Right hindlimb (tissue), 1 donor: ENCODE data around the gene TPSG1.
"Not testable (repeated sequence)": the region's sequence is repeated elsewhere in the genome, so short reads cannot be mapped to it uniquely, and the experiment has no call there.

ENCODE experiments used
- DNase-seq: peaks from one replicate; pipeline ENCODE4 v3.0.0-alpha.2; 2018

The TPSG1 gene

DNA sequence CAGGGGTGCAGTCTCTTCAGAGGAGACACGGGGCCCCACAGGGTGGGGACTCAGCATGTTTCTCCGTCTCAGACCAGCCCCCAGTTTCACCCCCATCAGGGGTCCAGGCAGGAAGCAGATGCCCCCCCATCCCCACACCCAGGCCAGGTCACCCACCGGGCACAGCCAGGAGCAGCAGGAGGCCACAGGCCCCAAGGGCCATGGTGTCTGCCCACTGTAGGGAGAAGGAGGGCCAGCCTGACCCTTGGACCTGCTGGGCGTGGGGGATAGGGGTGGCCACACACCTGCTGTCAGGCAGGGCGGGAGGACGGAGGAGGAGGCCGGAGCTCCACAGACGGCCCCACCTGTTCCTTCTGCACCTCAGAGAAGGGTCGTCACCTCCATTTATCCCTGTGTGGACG is at the start of gene TPSG1:
TPSG1 (minus strand) TSS at position 218 of the 401 bp plus-strand sequence; CDS start at position 202, 16 bp downstream.
- no peak for DNase-seq

DNA sequence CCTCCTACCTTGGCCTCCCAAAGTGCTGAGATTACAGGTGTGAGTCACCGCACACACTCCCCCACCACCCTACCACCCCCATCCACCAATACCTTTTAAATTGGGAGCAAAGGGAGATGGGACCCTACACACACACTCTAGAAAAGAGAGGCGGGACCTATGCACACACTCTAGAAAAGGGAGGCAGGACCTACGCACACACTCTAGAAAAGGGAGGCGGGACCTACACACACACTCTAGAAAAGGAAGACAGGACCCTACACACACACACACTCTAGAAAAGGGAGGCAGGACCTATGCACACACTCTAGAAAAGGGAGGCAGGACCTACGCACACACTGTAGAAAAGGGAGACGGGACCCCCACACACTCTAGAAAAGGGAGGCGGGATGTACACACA is 49.7 kb upstream of the TPSG1 start:
- no peak for DNase-seq

- no peak for DNase-seq
Measured at GRCh38 chr16:1273816-1274215, 48.7 kb upstream of the TPSG1 start.

GRCh38 chr16:1272453-1273198 is 47.6 kb upstream of the TPSG1 start:
- no peak for DNase-seq

GRCh38 chr16:1271724-1272413 is 46.8 kb upstream of the TPSG1 start:
- peak; percentile 53 for DNase-seq

DNA sequence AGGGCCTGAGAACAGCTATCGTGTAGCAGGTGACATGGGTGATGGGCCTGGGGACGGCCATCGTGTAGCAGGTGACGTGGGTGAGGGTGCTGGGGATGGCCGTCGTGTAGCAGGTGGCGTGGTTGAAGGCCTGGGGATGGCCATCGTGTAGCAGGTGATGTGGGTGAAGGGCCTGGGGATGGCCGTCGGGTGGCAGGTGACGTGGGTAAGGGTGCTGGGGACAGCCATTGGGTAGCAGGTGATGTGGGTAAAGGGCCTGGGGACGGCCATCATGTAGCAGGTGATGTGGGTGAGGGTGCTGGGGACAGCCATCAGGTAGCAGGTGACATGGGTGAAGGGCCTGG is 46.3 kb upstream of the TPSG1 start:
- no peak for DNase-seq

DNA sequence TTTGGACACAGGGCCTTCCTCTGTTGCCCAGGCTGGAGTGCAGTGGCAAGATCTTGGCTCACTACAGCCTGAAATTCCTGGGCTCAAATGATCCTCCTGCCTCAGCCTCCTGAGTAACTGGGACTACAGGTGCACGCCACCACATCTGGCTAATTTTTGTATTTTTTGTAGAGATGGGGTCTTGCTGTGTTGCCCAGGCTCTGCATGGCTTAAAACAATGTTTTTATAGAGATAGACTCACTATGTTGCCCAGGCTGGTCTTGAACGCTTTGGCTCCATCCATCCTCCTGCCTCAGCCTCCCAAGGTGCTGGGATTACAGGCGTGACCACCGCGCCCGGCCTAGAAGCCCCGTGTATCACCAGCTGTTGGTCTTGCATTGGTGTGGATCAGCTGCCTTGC is 44.4 kb upstream of the TPSG1 start:
- not testable (repeated sequence) for DNase-seq

GRCh38 chr16:1265826-1266225 is 40.8 kb upstream of the TPSG1 start:
- no peak for DNase-seq

DNA sequence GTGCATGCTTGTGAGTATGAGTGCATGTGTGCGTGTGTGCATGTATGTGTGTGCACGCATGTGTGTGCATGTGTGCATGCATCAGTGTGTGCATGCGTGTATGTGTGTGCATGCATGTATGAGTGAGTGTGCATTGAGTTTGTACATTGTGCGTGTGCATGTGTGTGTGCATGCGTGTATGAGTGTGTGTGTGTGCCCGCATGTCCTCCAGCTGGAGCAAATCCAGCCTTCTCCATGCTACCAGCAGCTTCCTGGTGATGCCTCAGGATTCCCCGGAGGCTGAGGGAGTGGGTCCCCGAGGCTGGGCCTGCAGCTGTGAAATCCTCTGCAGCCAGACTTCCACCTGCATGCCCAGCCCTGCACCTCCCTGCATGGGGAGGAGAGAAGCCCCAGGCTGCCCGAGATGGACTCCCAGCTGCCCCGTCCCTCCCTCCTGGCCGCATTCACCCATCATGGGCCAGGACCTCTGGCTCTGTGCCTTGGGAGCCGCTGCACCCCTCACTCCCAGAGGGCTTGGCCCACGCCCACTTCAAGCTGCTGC is 40.1 kb upstream of the TPSG1 start:
- no peak for DNase-seq

GRCh38 chr16:1264345-1265089 is 39.4 kb upstream of the TPSG1 start:
- no peak for DNase-seq

- DNase-seq: no peak
Measured at GRCh38 chr16:1263591-1264344, 38.7 kb upstream of the TPSG1 start.

DNA sequence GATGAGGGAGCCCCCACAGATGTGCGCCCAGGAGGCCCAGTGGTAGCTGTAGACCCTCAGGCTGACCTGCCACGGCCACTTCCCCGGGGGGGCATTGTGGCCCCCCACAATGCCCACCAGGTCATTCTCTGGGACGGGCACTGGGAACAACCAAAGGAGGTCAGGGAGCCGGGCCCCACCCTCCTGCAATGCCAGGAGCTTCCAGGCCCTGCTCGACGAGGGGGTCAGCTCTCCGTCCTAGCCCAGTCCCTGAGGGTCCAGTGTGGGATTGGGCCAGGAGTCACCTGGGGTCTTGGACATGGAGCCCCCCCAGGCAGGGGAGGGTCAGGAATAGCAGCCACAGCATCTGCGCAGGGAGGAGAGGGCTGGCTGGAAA is 37.8 kb upstream of the TPSG1 start:
- no peak for DNase-seq

GRCh38 chr16:1262210-1262845 is 37.3 kb upstream of the TPSG1 start:
- no peak for DNase-seq

GRCh38 chr16:1261131-1261892 is 36.2 kb upstream of the TPSG1 start:
- no peak for DNase-seq

GRCh38 chr16:1260101-1260680 is 35.1 kb upstream of the TPSG1 start:
- DNase-seq: no peak

DNA sequence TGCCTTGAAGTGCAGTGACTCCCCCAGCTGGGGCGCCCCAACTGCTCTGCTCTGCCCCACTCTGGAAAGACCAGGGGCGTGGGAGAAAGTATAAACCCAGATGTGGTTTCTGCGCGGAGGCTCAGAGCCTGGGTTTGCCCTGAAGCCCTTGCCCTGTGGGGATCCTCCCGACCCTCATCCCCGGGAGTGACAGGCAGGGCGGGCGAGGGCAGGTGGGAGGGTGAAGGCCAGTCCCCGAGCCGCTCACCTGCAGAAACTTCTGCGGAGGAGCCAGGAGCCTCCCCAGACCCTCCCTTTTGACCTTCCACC is 34.6 kb upstream of the TPSG1 start:
- no peak for DNase-seq

GRCh38 chr16:1258906-1259759 is 34.1 kb upstream of the TPSG1 start:
- DNase-seq: no peak

GRCh38 chr16:1258225-1258600 is 33.1 kb upstream of the TPSG1 start:
- no peak for DNase-seq

DNA sequence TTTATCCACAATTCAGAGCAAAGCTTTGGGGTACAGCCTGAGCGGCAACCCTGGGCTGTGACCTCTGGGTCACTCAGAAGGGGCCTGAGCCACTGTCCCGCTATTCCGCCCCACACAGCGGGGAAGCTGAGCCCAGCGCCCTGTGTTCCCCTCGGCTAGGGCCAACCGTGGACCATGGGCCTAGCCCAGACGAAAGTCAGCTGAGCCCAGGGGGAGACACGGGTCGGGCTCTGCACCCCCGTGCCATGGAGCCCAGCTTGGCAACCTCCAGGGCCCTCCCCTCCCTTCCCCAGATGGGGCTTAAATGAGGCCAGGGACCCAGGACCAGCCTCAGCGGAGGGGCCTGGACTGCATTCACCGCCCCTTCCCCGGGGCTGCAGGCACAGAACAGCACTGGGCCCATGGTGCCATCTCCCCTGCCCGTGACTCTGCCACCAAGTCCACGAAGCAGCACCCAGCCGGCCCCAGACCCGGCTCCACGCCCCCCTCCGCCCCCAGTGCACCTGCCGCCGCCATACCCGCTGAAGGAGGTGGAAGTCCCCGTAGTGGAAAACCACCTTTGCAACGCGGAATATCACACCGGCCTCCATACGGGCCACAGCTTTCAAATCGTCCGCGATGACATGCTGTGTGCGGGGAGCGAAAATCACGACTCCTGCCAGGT is 32.6 kb upstream of the TPSG1 start:
- DNase-seq: no peak

DNA sequence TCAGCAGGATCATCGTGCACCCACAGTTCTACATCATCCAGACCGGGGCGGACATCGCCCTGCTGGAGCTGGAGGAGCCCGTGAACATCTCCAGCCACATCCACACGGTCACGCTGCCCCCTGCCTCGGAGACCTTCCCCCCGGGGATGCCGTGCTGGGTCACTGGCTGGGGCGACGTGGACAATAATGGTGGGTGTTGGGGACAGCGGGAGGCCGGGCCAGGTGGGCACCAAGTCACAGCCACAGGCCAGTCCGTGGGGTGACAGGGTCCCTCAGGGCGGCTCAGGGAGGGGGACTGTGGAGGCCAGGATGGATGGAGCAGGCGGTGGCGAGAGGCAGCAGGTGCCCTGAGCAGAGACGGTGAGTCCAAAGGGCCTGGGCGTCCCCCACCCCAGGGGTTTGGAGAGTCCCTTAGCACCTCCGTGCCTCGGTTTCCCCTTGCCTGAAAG is 31.8 kb upstream of the TPSG1 start:
- DNase-seq: no peak
